Dermis microvascular lymphatic vessel endothelial cell (primary cell): ENCODE measurements around the gene FAM89B. TPM values are rescaled to one million over a fixed set of nuclear protein-coding genes. Genes with fewer than 3 reads are reported as not detected.
"Not testable (repeated sequence)": the region's sequence is repeated elsewhere in the genome, so short reads cannot be mapped to it uniquely, and the experiment has no call there.

Experiments
- DNase-seq, 2 donors: peaks; one replicate each; pipeline versions ENCODE4 v3.0.0 to v3.0.0-alpha.2; 2010; ENCODE audit warnings: low read depth in 2 of 2
- total RNA-seq: library from RNA; depleted of rRNA; stranded (reverse); fragments of >200 nt; gene quantifications from 2 replicates; pipeline ENCODE4 v1.2.1, GENCODE V29; 2014

Gene FAM89B
- total RNA-seq, 1 donor from 2014 or later, result 12.2 TPM

DNA sequence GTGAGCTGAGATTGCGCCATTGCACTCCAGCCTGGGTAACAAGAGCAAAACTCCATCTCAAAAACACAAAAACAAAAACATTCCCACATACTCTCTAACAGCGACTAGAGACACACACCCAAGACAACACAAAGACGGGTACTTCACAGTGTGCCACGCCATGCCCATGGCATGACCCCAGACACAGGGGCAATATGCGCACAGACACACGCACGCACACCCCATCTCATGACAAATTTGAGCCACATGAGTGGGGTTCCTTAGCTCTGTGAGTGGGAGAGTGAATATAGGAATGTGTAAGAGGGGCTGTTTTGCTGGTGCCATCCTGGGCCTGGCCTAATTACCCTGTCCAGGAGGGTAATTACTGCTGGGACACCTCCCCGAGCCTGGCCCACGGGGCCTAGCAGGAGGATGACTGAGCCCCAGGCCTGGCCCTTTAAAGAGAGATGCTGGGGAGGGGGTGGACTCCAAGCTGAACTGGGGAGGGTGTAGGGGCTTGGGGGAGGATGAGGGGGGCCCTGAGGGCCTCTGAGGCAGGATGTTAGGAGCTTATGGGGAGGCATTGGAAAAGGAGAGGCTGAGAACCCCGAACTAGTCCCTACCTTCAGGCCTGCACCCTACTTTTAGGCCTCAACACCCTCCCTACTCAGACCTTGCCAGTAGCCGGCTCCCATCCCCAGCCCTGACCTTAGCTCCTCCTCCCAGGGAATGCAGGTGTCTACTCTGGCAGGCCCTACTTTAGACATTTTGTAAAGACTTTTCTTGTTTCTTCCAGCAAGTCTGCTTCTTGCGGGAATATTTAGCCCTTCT lies 15.7 kb upstream of the FAM89B start:
- no peak for DNase-seq

GRCh38 chr11:65557280-65558001 lies 14.9 kb upstream of the FAM89B start:
- DNase-seq, result peak in 1 of 2 donors; percentile 20

DNA sequence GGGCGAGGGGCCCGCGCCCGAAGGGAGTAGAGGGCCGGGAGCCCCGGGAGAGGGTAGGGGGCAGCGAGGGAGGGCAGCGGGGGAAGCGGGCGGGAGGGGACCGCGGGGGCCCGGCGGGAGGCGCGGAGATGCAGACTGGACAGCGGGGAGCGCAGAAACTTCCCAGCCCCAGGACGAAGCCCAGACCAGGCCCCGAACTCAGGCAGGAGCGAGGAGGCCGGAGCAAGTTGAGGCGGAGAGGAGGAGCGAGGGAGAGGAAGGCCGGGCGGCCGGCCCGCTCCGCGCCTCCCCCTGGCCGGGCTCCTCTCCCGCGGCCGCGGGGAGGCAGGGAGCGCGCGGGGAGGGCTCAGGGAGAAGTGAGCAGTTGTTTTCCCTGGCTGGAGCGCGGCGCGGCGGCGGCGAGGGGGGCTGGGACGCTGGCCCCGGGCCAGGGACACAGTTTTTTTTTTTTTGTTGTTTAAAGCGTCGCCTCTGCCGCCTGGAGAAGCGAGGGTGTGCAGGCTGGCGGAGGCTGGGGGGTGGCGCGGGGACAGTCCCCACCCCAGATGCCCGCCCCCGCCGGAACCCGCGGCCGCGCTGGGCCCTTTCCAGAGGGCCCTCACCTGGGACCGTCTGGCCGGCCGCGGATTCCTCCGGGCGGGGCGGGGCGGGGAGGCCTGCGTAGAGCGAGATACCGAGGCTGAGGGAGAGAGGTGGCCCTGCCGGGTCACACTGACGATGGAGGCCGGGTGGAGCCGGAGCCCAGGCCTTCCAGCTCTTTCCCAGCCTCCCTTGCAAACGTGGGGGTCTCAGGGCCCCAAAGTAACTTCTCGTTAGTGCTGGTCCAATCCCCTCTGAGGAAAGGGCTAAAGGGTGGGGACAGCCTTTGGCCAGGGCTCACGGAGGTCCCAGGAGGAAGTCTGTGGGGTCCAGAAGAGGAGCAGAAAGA lies 14.1 kb upstream of the FAM89B start, which contains the start of gene LTBP3:
Gene LTBP3 (minus strand): TSS at position 358 of the 928 bp plus-strand sequence. CDS start 400 bp downstream, outside the sequence.
- DNase-seq, result peak; percentile 37 to 84

DNA sequence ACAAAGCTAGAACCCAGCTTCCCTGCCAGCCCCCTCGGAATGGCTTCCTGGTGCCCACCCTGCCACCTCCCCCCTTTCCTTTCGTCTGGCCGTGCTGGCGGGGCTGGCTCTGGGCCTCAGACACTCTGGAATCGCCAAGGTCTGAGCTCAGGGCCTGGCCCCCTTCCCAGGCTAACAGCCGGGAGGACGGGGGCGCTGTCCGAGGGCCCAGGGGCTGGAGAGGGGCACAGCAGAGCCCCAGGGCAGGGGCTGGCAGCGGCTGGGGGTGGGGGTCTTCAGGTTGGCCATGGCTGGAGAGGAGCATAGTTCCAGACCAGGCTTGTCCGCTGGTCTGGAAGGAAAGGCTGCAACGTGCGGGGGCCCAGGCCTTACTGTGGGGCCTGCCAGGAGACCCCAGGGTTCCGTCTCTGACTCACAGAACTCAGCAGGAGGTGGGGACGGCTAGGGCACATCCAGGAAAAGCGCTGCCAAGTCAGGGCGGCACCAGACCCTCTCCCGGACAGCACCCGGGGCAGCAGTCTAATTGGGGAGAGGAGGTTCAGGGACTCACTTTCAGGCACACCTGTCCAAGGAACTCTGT lies 13.3 kb upstream of the FAM89B start:
- DNase-seq, result peak in 1 of 2 donors; percentile 55

GRCh38 chr11:65559535-65559934 lies 12.8 kb upstream of the FAM89B start:
- DNase-seq, result peak in 1 of 2 donors; percentile 25

- DNase-seq, result peak; percentile 54 to 88
Measured at GRCh38 chr11:65559951-65560537, 12.3 kb upstream of the FAM89B start.

GRCh38 chr11:65560555-65561418 lies 11.6 kb upstream of the FAM89B start:
- DNase-seq, result peak in 1 of 2 donors; percentile 89

DNA sequence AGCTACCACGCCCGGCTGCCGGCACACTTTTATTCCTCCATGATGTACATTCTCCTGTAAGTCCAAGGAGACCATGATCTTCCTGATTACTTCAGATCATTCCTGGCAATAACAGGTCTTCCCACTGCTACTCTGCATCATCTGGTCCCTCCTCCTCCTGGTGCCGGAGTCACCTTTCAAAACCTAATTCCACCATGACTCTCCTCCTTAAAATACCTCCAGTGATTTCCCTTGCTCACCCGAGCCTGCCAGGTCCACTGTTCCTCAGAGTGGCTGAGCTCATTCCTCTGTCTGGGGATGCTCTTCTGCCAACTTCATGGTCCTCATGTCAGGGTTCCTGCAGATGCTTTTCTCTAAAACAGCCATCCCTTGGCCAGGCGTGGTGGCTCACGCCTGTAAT lies 10.3 kb upstream of the FAM89B start:
- no peak for DNase-seq

DNA sequence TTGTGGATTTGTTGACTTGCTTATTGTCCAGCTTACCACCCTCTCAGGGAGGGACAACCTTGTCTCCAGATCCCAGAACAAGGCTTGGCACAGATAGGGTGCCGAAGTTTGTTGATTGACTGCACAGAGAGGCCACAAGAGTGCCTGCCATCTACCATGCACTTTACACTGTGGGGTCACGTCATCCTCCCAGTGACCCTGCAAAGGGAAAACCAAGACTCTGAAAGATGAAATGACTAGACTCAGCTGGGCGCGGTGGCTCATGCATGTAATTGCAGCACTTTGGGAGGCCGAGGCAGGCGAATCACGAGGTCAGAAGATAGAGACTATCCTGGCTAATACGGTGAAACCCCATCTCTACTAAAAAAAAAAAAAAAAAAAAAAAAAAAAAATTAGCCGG lies 9.6 kb upstream of the FAM89B start:
- DNase-seq, result no peak

- DNase-seq, result no peak
Measured at GRCh38 chr11:65563601-65564000, 8.7 kb upstream of the FAM89B start.

GRCh38 chr11:65564879-65565559 lies 7.3 kb upstream of the FAM89B start:
- not testable (repeated sequence) for DNase-seq

- DNase-seq, result peak; percentile 45 to 80
Measured at GRCh38 chr11:65565624-65566453, 6.5 kb upstream of the FAM89B start.

DNA sequence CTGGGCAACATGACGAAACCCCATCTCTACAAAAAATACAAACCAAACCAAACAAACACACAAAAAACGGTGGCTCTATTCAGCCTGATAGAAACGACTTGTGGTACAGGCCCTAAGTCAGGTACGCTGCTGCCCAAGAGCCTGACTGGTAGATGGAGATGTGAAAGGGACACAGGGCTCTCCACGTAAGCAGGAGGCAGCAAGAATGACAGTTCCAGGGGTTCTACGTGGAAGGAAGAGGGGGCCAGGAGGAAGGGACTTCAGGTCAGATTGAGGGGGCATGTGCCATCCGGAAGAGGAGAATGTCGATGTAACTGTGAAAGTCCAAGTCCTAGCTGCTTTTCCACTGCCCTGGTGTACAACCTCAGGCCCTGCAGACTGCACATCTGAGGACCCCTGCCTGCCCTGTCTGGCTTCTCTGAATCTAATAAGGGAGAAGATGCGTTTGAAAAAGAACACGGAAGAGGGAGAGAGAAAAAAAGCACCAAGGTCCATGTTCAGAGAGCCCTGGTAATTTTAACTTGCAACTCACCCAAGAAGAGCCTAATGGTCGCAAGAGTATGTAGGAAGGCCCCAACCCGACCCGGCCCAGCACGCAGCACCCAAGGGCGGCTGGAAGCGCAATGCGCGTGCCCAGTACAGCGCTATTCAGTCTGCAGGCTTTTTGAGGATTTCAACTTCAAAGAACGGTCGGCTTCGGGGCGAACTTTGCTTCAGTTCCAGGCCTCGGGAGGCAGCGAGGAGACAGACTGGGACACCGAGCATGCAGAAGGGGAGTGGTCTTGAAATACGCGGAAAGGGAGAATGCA lies 3.0 kb upstream of the FAM89B start:
- DNase-seq, result no peak

DNA sequence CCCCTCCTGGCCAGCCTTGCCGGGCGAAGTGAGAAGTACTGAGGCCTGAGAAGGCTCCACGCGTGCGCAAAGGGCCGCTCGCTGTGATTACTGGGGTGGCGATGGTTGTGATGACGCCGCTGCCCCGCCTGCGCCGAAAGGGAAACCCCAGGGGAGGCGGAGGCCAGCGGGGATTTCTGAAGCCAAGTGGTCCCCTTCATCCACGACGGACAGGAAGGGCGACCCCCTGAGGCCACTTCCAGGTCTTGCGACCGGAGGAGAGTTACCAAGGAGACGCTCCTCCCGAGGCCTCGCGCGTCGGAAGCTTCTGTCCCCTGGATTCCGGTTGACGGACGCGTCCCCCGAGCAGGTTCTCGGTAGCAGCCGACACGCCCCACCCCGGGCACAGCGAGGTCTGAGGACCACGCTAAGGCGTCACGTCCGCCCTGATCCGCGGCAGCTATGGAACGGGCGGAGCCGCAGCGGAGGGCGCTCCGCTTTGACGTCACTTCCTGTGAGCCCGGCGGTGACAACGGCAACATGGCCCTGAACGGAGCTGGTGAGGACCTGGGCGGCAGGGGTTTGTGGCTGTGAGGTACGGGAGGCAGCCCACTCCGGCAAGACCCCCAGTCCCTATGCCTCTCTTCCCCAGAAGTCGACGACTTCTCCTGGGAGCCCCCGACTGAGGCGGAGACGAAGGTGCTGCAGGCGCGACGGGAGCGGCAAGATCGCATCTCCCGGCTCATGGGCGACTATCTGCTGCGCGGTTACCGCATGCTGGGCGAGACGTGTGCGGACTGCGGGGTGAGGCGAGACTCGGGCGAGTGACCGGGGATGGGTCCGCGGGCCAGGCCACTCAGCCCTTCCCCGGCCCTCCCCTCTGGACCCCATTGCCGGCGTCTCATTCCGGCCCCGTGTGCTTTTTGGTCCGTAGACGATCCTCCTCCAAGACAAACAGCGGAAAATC lies 2.1 kb upstream of the FAM89B start, which contains the start of gene ZNRD2:
Gene ZNRD2 (plus strand): TSS at position 505 of the 946 bp plus-strand sequence. CDS start 15 bp downstream, at position 520.
- peak; percentile 97 to 99 for DNase-seq

- no peak for DNase-seq
Measured at GRCh38 chr11:65571420-65571819, 918 bp upstream of the FAM89B start.

DNA sequence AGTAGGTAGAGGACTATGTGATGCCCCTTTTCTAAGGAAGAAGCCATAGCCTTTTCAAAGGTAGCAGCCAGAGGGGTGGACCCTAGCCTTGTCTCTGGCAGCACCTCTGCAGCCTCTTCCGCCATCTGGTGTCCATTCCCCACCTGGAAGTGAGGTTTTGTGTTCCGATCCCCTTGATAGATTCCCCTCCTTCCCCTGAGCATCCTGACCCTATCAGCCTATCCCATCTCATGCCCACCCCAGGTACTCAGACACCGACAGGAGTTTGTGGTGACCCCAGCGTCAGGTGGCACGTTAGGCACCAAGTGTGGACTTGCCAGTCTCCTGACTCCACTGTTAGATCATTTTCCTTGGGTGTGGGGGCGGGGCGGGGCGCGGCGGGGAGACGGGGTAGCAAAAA lies 398 bp upstream of the FAM89B start:
- peak; percentile 47 to 76 for DNase-seq
